NCI-H510A (cell line): Measurements from ENCODE around the gene KRABD2.
"Not testable (repeated sequence)": the region's sequence is repeated elsewhere in the genome, so short reads cannot be mapped to it uniquely, and the experiment has no call there.

Source experiments
- DNase-seq: peaks from one replicate; lab custom pipeline; 2025; lab: John Stamatoyannopoulos, UW

KRABD2 gene

GRCh38 chr17:8376271-8377067 lies at the start of gene KRABD2:
Gene KRABD2, minus strand, starts transcription at chr17:8376704.
- DNase-seq = peak; percentile 87

GRCh38 chr17:8421571-8421970 lies 45.1 kb upstream of the KRABD2 start:
- DNase-seq = no peak

- no peak for DNase-seq
These were observed 43.8 kb upstream of the KRABD2 start for GRCh38 chr17:8420041-8420934.

DNA sequence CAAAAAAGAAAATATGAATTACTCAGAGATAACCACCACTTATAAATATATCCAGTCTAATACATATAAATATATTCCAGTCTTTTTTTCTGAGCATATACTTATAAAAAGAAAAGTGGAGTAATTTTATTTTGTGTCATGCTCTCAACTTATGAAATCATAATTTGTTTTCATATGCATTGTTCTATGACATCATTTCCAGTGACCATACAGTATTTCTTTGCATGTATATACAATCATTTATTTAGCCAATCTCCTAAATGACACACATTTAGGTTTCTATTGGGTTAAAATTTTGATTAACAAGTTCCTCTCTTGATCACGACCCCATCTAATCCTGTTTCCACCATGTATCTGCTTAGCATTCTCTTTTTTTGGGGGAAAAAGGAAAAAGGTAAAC lies 42.8 kb upstream of the KRABD2 start:
- no peak for DNase-seq

- DNase-seq = no peak
These were observed 42.0 kb upstream of the KRABD2 start for GRCh38 chr17:8418471-8418870.

GRCh38 chr17:8417806-8418205 lies 41.3 kb upstream of the KRABD2 start:
- no peak for DNase-seq

GRCh38 chr17:8413938-8414337 lies 37.4 kb upstream of the KRABD2 start:
- no peak for DNase-seq

GRCh38 chr17:8413328-8413727 lies 36.8 kb upstream of the KRABD2 start:
- DNase-seq = no peak

- no peak for DNase-seq
These were observed 35.6 kb upstream of the KRABD2 start for GRCh38 chr17:8412089-8412488.

GRCh38 chr17:8410883-8411238 lies 34.4 kb upstream of the KRABD2 start:
- DNase-seq = no peak

GRCh38 chr17:8409966-8410882 lies 33.7 kb upstream of the KRABD2 start:
- DNase-seq = peak; percentile 59

DNA sequence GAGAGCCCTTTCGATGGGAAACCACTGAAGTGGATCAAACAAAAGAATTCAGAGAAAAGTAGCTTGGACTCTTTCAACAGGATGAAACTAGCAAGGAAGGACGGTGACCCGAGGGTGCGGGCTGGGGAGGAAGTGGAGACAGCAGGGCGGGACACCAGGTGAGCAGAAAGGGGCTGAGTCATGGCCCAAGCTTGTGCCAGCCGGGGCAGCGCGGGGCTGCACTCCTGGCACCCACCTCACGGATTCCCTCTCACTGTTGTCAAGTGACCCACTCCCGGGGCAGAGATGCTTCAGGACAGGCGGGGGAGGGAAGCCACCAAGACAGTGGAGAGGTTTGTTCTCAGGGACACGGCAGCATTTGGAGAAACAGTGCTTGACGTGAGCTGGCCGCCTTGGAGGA lies 31.9 kb upstream of the KRABD2 start:
- no peak for DNase-seq

DNA sequence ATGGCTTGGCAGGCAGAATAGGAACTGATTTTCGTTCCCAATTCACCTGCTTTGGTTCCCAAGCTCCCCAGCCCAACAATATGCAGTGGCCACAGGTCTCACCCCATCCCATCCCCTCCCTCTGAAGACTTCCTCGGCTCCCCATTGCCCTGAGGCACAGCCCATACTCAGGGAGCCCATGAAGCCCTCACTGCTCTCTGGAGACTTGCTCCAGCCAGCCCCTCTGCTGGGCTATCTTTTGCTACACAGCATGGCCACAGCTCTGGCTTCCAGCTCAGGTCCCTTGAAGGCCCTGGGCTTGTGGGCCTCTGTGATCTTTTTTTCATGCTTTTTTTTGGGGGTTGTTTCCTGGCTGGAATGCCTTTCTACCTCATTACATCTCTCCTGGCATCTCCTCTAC lies 29.7 kb upstream of the KRABD2 start:
- DNase-seq = no peak

GRCh38 chr17:8405499-8406016 lies 29.1 kb upstream of the KRABD2 start:
- DNase-seq = no peak

GRCh38 chr17:8402921-8403536 lies 26.5 kb upstream of the KRABD2 start:
- no peak for DNase-seq

- DNase-seq = no peak
These were observed 24.6 kb upstream of the KRABD2 start for GRCh38 chr17:8401107-8401506.

DNA sequence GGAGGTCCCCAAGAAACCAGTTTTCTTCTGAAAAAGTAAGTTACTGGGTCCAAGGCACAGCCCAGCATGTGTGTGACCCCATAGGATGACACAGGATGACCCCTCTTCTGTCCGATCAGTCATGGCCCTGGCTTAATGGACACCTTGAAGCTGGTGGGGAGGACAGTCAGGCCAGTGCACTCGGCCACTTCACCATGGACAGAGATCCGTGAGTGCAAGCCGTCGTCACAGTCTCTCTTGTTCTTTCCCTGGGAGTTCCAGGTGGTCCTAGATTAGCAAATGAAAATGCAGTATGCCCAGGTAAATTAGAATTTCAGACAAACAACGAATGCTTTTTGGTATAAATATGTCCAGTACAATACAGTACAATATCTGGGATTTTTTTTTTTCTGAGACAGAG lies 22.5 kb upstream of the KRABD2 start:
- DNase-seq = no peak

GRCh38 chr17:8397636-8398035 lies 21.1 kb upstream of the KRABD2 start, which contains the start of gene RNF222:
Gene RNF222, minus strand, starts transcription at chr17:8397827. Its CDS starts 4,366 bp downstream, at chr17:8393461.
- peak; percentile 3 for DNase-seq

GRCh38 chr17:8394497-8394896 lies 18.0 kb upstream of the KRABD2 start:
- DNase-seq = not testable (repeated sequence)

DNA sequence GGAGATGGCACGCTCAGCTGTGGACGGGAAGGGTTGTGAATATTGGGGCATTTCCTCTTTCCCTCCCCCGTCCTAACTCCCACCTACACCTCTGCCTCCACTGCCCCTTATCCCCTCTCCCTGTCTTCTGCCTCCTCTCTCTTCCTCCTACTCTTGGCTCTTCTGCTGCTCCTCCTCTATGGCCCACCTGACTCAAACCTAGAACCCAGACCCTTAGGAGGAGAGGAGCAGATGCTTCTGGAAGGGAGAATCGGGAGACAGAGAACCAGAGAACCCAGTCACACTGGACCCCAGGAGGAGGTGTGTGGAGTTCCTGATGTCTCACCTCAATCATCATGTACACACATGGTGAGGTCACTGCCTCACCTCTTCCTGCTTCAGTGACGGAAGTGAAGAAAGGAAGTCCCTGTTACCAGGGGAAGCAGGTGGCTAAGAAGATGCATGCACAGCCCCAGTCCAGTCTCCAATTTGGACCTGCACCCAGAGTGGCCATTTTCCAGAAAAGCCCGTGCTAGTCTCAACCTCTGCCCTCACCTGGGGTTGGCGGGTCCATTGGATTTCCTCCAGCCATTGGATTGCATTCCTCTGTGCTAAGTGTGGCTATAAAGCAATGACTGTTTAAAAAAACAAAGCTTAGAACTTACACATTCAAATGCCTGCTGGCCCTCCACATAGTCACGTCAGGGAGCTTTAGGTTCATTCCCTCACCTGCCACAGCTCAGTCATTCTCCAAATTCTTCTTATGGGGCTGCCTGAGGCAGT lies 17.1 kb upstream of the KRABD2 start:
- no peak for DNase-seq
